K562 (cell line): ENCODE data around the gene ZNRF2. TPM values are rescaled to one million over a fixed set of nuclear protein-coding genes. Genes with fewer than 3 reads are reported as not detected.

ENCODE experiments used
- ATAC-seq: fragments of 200-7000 bp; cut with Tn5 transposase; 3 replicates; pipeline ENCODE4 v1.9.1; 2020; ENCODE audit warnings: moderate library complexity
- BruUV-seq: library from RNA; stranded (reverse); fragments of 400-500 nt; replicated peaks from 2 replicates; lab custom pipeline; 2021; lab: Mats Ljungman, UMichigan
- CTCF ChIA-PET: fragments of 300-600 bp; formaldehyde crosslinking; extraction: SDS; loops from one replicate; lab custom pipeline; 2021; ENCODE audit warnings: low intra/inter-chr PET ratio; lab: Yijun Ruan, JAX
- POLR2A ChIA-PET: fragments of 300-600, 350-650 bp; sonication (Branson Sonifier 250); formaldehyde crosslinking; extraction: SDS; loops from one replicate; lab custom pipeline; 2021; ENCODE audit warnings: antibody characterized with exemption, inconsistent platforms; lab: Yijun Ruan, JAX
- DNase-seq, 4 experiments: peaks; one replicate each; pipeline versions ENCODE4 v3.0.0 to v3.0.0-alpha.2; 2011 to 2018; ENCODE audit warnings: low spot score in 3 of 4, mixed read lengths in 3 of 4; ENCODE audit errors: extremely low read depth in 1 of 4
- FAIRE-seq: peaks from 2 replicates; lab custom pipeline; 2011; peaks lifted over from hg19 to GRCh38; lab: Jason Lieb, UNC
- H2AFZ ChIP-seq: 2 replicates; pipeline ENCODE4 v1.6.0; 2011; ENCODE audit warnings: low read depth, low read length, control low read depth, inconsistent platforms
- H3K27ac ChIP-seq: fragments of 200-600 bp; 3 replicates; pipeline ENCODE4 v1.8.0; 2011; ENCODE audit warnings: low read depth, mild to moderate bottlenecking, control low read depth, inconsistent platforms, low read length, moderate library complexity, mixed read lengths; ENCODE audit errors: extremely low read depth
- H3K27me3 ChIP-seq, 2 experiments: fragments of 300-600 bp in 1 of 2; 2 replicates in 1 of 2; 3 replicates in 1 of 2; pipeline versions ENCODE4 v1.6.0 to v1.8.0; 2011; ENCODE audit warnings: inconsistent platforms in 2 of 2, low read length in 2 of 2, mild to moderate bottlenecking in 1 of 2, mixed read lengths in 1 of 2, moderate library complexity in 1 of 2; ENCODE audit not compliant: control insufficient read depth in 2 of 2, insufficient read depth in 2 of 2
- H3K36me3 ChIP-seq: fragments of 300-600 bp; 3 replicates; pipeline ENCODE4 v1.8.0; 2011; ENCODE audit warnings: mild to moderate bottlenecking, low read length, inconsistent platforms; ENCODE audit not compliant: control insufficient read depth, insufficient read depth
- H3K4me1 ChIP-seq, 2 experiments: fragments of 200-600 bp in 1 of 2; replicated peaks in 1 of 2; 2 replicates in 1 of 2; 3 replicates in 1 of 2; pipeline versions ENCODE4 v1.5.1 to v1.8.0; 2011; ENCODE audit warnings: inconsistent platforms in 2 of 2, low read length in 2 of 2, mild to moderate bottlenecking in 1 of 2, mixed read lengths in 1 of 2, moderate library complexity in 1 of 2; ENCODE audit not compliant: control insufficient read depth in 2 of 2, insufficient read depth in 2 of 2
- H3K4me2 ChIP-seq: 2 replicates; pipeline ENCODE4 v1.6.1; 2011; ENCODE audit warnings: low read length, control low read depth, inconsistent platforms, mixed read lengths; ENCODE audit not compliant: insufficient read depth
- H3K4me3 ChIP-seq: fragments of 200-600 bp; sonication (generic), shearing (Covaris generic); 2 replicates; pipeline ENCODE4 v1.5.1; 2016; ENCODE audit warnings: control low read depth, inconsistent platforms
- H3K79me2 ChIP-seq: fragments of 200-600 bp; 3 replicates; pipeline ENCODE4 v1.8.0; 2011; ENCODE audit warnings: low read length, inconsistent platforms; ENCODE audit not compliant: control insufficient read depth, insufficient read depth
- H3K9ac ChIP-seq, 2 experiments: 2 replicates each; pipeline versions ENCODE4 v1.6.0 to v1.6.1; 2011; ENCODE audit warnings: low read depth in 2 of 2, low read length in 2 of 2, control low read depth in 1 of 2, inconsistent platforms in 1 of 2, mild to moderate bottlenecking in 1 of 2, mixed read lengths in 1 of 2; ENCODE audit not compliant: insufficient read depth in 1 of 2
- H3K9me1 ChIP-seq: one replicate; pipeline ENCODE4 v1.6.0; 2011; ENCODE audit warnings: inconsistent platforms, mild to moderate bottlenecking, low read length, moderate library complexity; ENCODE audit not compliant: control insufficient read depth, insufficient read depth
- H3K9me3 ChIP-seq: replicated peaks from 2 replicates; pipeline ENCODE4 v1.5.1; 2011; ENCODE audit warnings: low read depth, low read length, inconsistent platforms; ENCODE audit not compliant: control insufficient read depth, insufficient read depth
- H4K20me1 ChIP-seq: replicated peaks from 2 replicates; pipeline ENCODE4 v1.6.1; 2011; ENCODE audit warnings: low read length, inconsistent platforms, mixed read lengths; ENCODE audit not compliant: control insufficient read depth, insufficient read depth
- BACH1 ChIP-seq: fragments of 200-800 bp; sonication (Bioruptor generic); IDR thresholded peaks from 2 replicates; pipeline ENCODE4 v1.6.1; 2016; ENCODE audit warnings: missing genetic modification characterization, missing compliant biosample characterization
- BRCA1 ChIP-seq, 2 experiments: fragments of 450-650 bp in 1 of 2; sonication (generic) in 1 of 2; formaldehyde crosslinking in 1 of 2; IDR thresholded peaks; 2 replicates each; pipeline versions ENCODE4 v1.5.0 to v1.6.1; 2017 to 2020; ENCODE audit warnings: mild to moderate bottlenecking in 1 of 2, missing genetic modification reagents in 1 of 2
- CBX2 ChIP-seq: fragments of 200-600 bp; sonication (generic); IDR thresholded peaks from one replicate; pipeline ENCODE4 v1.6.1; 2012; ENCODE audit warnings: mild to moderate bottlenecking, low read length, inconsistent platforms; ENCODE audit not compliant: insufficient read depth, poor library complexity, severe bottlenecking
- ERF ChIP-seq: fragments of 450-650 bp; formaldehyde crosslinking; IDR thresholded peaks from 2 replicates; pipeline ENCODE4 v1.4.0; 2020; ENCODE audit warnings: mild to moderate bottlenecking, mixed read lengths
- GTF3C2 ChIP-seq: IDR thresholded peaks from 3 replicates; pipeline ENCODE4 v1.6.1; 2011; ENCODE audit warnings: borderline replicate concordance, mild to moderate bottlenecking, moderate library complexity; ENCODE audit not compliant: insufficient read length; ENCODE audit errors: extremely low read depth
- IRF2 ChIP-seq: sonication (generic); formaldehyde crosslinking; IDR thresholded peaks from 2 replicates; pipeline ENCODE4 v1.8.1; 2022; ENCODE audit warnings: mild to moderate bottlenecking, missing genetic modification reagents
- NBN ChIP-seq: fragments of 450-650 bp; IDR thresholded peaks from 2 replicates; pipeline ENCODE4 v1.6.1; 2016; ENCODE audit warnings: low read depth, mild to moderate bottlenecking
- NFE2L1 ChIP-seq: fragments of 450-650 bp; IDR thresholded peaks from 2 replicates; pipeline ENCODE4 v1.6.1; 2016; ENCODE audit warnings: missing genetic modification characterization, low read depth, mild to moderate bottlenecking, missing compliant biosample characterization, moderate library complexity, borderline replicate concordance
- NUFIP1 ChIP-seq: fragments of 450-650 bp; IDR thresholded peaks from 2 replicates; pipeline ENCODE4 v1.6.1; 2018; ENCODE audit not compliant: partially characterized antibody
- PHB ChIP-seq: fragments of 250-450 bp; sonication (Bioruptor Pico); IDR thresholded peaks from 2 replicates; pipeline ENCODE4 v1.5.0; 2021
- PHTF2 ChIP-seq: fragments of 250-450 bp; sonication (Bioruptor Pico); IDR thresholded peaks from 2 replicates; pipeline ENCODE4 v1.5.0; 2021; ENCODE audit warnings: mild to moderate bottlenecking
- PTRF ChIP-seq: fragments of 450-650 bp; IDR thresholded peaks from 2 replicates; pipeline ENCODE4 v1.6.1; 2016; ENCODE audit warnings: mild to moderate bottlenecking, missing genetic modification characterization, missing compliant biosample characterization
- PTTG1 ChIP-seq: fragments of 450-650 bp; IDR thresholded peaks from 2 replicates; pipeline ENCODE4 v1.6.1; 2016; ENCODE audit warnings: low read depth, mild to moderate bottlenecking, missing genetic modification characterization, missing compliant biosample characterization
- SETDB1 ChIP-seq: IDR thresholded peaks from one replicate; pipeline ENCODE4 v1.6.1; 2012; ENCODE audit warnings: low read length, control low read depth, inconsistent platforms
- SLC30A9 ChIP-seq: fragments of 250-450 bp; sonication (Bioruptor Pico); IDR thresholded peaks from 2 replicates; pipeline ENCODE4 v1.8.0; 2022; ENCODE audit warnings: mild to moderate bottlenecking, moderate library complexity
- SNRNP70 ChIP-seq: fragments of 200-400 bp; formaldehyde crosslinking; optimal IDR thresholded peaks from 2 replicates; pipeline ENCODE3; 2017; ENCODE audit warnings: low read depth, low read length
- TARDBP ChIP-seq: fragments of 450-650 bp; IDR thresholded peaks from 2 replicates; pipeline ENCODE4 v1.6.1; 2016
- TBL1XR1 ChIP-seq, 2 experiments: IDR thresholded peaks; 2 replicates each; pipeline ENCODE4 v1.6.1; 2012; ENCODE audit warnings: improper control_type of control experiment in 2 of 2, low read length in 2 of 2, mild to moderate bottlenecking in 1 of 2
- WGBS: fragments of 100-300 bp; shearing (Covaris generic); methylation state at CpG from one replicate; pipeline ENCODE4 v1.1.6; 2016; ENCODE audit warnings: low coverage, mixed read lengths; ENCODE audit not compliant: insufficient coverage; ENCODE audit errors: missing lambda C conversion rate; 5-methylcytosine and 5-hydroxymethylcytosine counted together
- in situ Hi-C: fragments of 300-500 bp; cut with MboI; formaldehyde crosslinking; loops from 4 replicates; pipeline ENCODE4 v1.15.0; 2018; ENCODE audit warnings: inconsistent platforms, mixed read lengths
- intact Hi-C: fragments of 100-400 bp; cut with micrococcal nuclease; formaldehyde crosslinking; loops from 2 replicates; pipeline ENCODE4 v1.14.2; 2022
- polyA plus RNA-seq, 8 experiments: library from polyadenylated mRNA; depleted of rRNA in 4 of 8; stranded (reverse) in 5 of 8; unstranded in 3 of 8; fragments of >200 nt; fragmentation: Nextera tagmentation in 2 of 8; fragmentation: Illumina TruSeq in 1 of 8; extraction: Ambion mirVana in 2 of 8; extraction: Trizol in 1 of 8; gene quantifications; 2 replicates each; pipeline versions ENCODE4 v1.2.1 to v1.2.3, GENCODE V29; 2011 to 2014; ENCODE audit warnings: inconsistent platforms in 1 of 8, missing spikeins in 1 of 8
- total RNA-seq, 7 experiments: library from RNA; depleted of rRNA in 6 of 7; stranded (reverse); fragments of >200 nt in 6 of 7; fragmentation: Illumina TruSeq in 2 of 7; extraction: Trizol in 2 of 7; gene quantifications; 2 replicates each; pipeline versions ENCODE4 v1.2.1 to v1.2.3, GENCODE V29; 2011 to 2021; ENCODE audit warnings: low replicate concordance in 1 of 7

Gene ZNRF2
- total and polyA plus RNA-seq, 9 of the 15 experiments (the other 6 are each of a cell fraction or from before 2014, with no cell fraction given): 1.1 to 13.9 (median 5.5) TPM

- TF ChIP-seq IRF2 (no peak), CBX2 (no peak), PHTF2 (CRISPR knock-in tag) (no peak), ERF (CRISPR knock-in tag) (no peak), TBL1XR1 (IDR thresholded peaks at IDR 0.05; ENCODE audit: low read length in 2 of 2) (no peak), NUFIP1 (no peak)
Observed at GRCh38 chr7:30302656-30303311, 18.4 kb downstream of the ZNRF2 start (continued).

- no peaks in the 10 kb centered on the region for H3K27me3 ChIP-seq
- POLR2A ChIA-PET: interaction anchor here (0.6 to 1.5 kb wide), 2 partner anchors 9 to 13 kb away, joined by 3 to 6 read pairs; no protein-coding TSS in a partner anchor
- BruUV-seq: no TSS peak
- no peak for DNase-seq
- H3K27ac ChIP-seq: no peak overlapping the region
- no peak for ATAC-seq
- no peak overlapping the region for H2AFZ ChIP-seq
- peaks cover 62% of the 10 kb centered on the region for H3K79me2 ChIP-seq
- H3K4me1 ChIP-seq: peaks cover 0 to 4% of the 10 kb centered on the region in 2 experiments; a peak in 3 of 5 replicates
- H4K20me1 ChIP-seq: no peaks in the 10 kb centered on the region
- no peak for FAIRE-seq
- WGBS: 38% methylated on average over 1 of the region's 1 CpG
- H3K9ac ChIP-seq: no peak overlapping the region
- intact Hi-C loops: no loop called here
- no peak overlapping the region for H3K4me2 ChIP-seq
- no peak overlapping the region for H3K4me3 ChIP-seq
- no peaks in the 10 kb centered on the region for H3K9me1 ChIP-seq
- H3K36me3 ChIP-seq: no peaks in the 10 kb centered on the region
- H3K9me3 ChIP-seq: no peaks in the 10 kb centered on the region
- in situ Hi-C loops: no loop called here
- CTCF ChIA-PET: no interaction called here
- no peak for TF ChIP-seq TARDBP
- no peak for TF ChIP-seq NFE2L1
- TF ChIP-seq SETDB1: no peak
- no peak for TF ChIP-seq BRCA1 (IDR thresholded peaks at IDR 0.05)
- TF ChIP-seq BRCA1 (CRISPR knock-in tag; IDR thresholded peaks at IDR 0.05): no peak
- TF ChIP-seq PTTG1 (tag): no peak
- no peak for TF ChIP-seq SLC30A9
- TF ChIP-seq SNRNP70: no peak
- TF ChIP-seq BACH1 (tag): no peak
- TF ChIP-seq NBN: no peak
- no peak for TF ChIP-seq PTRF
- no peak for TF ChIP-seq GTF3C2
- no peak for TF ChIP-seq PHB (CRISPR knock-in tag)
Observed at GRCh38 chr7:30303312-30304039, 19.1 kb downstream of the ZNRF2 start.
